HL-60/S4 treated with retinoic acid at 250 ng/mL for 4 days and 3 days (cell line): ENCODE data around the gene RPTOR.

Source experiments
- in situ Hi-C: fragments of 300-500 bp; cut with MboI; formaldehyde crosslinking; loops from 2 replicates; pipeline ENCODE4 v1.7.0; 2022; ENCODE audit warnings: low sequenced_read_pairs

RPTOR gene

DNA sequence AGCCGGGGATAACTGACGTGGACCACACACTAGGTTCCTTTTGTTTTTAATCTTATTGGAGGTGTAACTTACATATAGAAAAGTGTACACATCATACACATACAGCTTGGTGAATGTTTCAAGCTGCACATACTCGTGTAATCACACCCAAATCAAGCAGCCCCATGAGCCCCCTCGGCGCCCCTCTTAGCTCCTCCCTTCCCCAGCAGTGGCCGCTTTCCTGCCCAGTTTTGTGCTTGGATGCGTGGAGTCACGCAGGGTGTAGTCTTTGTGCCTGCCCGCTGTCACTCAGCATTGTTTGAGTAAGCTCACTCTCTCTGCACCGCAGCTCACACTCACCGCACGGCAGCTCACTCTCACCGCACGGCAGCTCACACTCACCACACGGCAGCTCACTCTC, 295.3 kb downstream of the RPTOR start:
- in situ Hi-C loops: no loop called here

DNA sequence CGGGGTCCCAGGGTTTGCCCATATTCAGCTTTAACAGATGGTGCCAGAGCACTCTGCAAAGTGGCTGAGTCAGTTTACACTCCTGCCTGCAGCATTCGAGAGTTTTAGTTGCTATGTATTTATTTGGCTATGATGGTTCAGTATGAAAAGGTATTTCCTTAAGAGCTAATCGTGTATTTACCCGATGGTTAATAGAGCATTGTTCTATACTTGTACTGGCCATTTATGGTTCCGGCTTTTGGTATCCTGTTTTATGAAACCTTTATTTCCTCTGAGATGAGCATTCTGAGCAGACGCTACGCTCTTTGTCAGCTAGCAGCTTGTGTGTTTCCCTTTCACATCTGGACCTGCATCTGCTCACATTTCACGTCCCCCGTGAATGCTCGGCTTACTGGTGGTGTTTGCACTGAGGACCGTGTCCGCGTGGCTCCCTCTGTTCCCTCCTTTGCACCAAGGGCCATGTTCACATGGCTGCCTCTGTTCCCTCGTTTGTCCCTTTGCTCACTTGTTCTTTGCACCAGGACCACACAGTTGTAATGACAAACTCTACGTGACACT, 297.9 kb downstream of the RPTOR start:
- in situ Hi-C loops: no loop called here

DNA sequence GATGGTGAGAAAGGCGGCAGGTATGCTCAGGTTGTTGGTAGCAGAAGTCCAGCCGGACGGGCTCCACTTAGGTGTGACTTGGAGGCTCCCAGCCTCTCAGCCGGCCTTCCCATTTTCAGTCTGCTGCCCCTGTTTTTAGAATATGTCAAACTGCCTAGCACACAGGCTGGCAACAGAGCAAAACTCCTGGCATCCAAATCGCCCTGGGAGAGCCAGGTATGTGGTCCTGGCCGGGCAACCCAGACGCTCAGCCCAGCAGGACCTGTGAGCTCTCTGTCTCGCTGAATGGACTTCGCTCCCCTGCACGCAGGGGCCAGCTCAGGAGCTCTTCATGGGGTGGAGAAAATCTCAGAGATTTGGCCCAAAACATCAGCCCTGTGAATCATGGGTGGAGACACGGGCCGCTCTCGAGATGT, 299.1 kb downstream of the RPTOR start:
- in situ Hi-C loops: no loop called here

DNA sequence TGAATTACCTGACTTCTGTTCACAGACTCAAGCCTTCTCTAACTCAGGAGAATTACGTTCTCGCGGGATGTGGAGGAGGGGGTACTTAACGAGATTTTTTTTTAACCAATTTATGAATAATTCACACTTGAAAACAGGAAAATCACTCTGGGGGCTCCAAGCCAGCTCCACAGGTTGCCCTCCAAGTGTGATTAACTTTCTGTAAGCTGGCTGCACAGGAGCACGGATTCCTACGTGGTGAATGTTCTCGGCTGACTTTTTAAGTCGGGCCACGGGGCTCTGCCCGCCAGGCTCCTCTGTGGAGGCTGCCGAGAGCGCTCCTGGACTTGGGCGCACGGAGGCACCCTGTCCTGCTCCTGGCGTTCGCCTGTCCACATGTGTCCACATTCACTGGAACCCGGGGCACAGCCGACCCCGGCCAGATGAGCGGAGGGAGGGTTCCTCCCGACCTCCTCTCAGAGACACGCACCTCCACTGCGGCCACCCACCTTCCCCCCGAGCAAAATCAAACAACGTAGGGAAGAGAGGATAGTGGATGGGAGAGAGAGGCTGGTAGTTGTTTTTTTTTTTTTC, 299.9 kb downstream of the RPTOR start:
- in situ Hi-C loops: no loop called here

DNA sequence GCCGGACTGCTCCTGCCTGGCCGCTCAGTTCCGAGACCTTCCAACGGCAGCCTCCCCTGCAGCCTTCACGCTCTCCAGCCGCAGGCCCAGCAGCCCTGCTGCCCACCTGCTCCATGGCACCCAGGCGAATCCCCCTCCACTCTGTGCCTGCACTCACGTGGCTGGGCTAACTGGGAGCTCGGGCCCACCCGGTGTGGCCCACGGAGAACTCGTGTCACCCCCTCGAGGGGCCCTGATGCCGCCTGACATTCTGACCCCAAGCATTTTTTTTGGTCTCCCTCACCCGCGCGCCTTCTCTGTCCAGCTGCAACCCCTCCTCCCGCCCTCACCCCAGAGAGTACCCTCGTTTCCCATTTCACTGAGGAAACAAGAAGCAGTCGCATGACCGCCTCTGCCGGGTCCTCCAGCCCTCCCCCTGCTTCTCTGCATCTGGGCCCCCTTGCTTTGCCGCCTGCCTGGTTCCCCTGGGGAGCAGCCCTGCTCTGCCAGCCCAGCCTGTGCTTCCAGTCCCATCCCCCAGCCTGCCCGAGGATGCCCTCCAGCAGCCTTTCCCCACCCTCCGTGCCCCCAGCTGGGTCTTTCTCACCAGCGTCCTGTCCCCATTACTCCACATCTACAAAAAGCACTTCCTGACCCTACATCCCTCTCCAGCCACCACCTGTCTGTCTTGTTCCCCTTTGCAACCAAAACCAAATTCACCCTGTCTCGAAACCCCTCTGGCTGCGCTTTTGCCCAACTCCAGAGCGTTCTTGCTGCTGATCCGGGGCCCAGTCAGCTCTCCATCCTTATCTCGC, 300.6 kb downstream of the RPTOR start:
- in situ Hi-C loops: no loop called here

DNA sequence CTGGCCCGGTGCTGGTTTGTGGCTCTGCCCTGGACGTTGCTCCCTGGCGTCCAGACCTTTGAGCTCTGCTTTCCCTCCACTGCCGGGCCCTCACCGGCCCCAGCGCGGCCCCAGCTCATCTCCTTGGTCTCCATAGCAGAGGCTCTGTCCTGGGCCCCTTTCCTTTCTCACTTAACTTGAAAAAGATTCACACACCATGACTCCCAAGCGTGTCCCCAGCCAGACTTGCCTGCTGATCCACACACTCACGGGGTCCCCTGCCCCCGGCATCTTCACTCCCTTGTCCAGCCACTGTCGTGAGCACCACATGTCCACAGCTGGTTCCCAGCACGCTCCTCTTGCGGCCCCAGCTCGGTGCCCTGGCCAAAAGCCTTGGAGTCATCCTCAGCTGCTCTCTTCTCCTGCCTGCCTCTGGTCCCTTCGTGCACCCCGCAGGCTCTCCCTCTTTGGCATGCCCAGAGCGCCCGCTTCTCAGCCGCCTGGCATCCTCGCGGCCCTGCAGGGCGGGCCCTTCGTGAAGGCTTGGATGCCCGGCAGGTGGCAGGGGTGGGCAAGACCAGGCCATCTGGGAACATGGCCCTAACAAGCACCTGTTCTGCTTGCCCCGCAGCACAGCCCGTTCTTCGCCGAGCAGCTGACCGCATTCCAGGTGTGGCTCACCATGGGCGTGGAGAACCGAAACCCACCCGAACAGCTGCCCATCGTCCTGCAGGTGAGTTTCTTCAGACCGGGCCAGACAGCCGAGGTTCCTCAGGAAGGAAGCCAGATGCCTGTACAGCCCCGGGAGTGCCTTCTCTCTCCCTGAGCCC, 301.4 kb downstream of the RPTOR start:
- in situ Hi-C loops: no loop called here

DNA sequence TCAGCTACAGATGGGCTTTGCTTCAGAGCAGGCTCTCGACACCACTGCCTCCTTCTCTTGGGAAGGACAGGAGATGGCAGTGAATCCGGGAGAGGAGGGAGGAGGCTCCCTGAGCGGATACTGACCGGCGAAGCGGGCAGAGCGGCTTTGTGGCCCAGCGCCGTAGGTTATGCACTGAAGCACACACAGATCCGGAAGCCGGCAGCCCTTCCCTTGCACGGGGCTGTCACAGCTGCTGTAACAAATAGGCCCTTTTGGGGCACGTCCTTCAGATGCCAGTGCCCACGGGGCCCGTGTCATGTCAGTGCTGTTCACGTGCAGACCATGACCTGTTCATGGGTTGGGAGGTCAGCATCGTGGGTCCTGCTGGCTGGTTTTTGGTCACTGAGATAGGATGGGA, 302.3 kb downstream of the RPTOR start:
- in situ Hi-C loops: no loop called here

DNA sequence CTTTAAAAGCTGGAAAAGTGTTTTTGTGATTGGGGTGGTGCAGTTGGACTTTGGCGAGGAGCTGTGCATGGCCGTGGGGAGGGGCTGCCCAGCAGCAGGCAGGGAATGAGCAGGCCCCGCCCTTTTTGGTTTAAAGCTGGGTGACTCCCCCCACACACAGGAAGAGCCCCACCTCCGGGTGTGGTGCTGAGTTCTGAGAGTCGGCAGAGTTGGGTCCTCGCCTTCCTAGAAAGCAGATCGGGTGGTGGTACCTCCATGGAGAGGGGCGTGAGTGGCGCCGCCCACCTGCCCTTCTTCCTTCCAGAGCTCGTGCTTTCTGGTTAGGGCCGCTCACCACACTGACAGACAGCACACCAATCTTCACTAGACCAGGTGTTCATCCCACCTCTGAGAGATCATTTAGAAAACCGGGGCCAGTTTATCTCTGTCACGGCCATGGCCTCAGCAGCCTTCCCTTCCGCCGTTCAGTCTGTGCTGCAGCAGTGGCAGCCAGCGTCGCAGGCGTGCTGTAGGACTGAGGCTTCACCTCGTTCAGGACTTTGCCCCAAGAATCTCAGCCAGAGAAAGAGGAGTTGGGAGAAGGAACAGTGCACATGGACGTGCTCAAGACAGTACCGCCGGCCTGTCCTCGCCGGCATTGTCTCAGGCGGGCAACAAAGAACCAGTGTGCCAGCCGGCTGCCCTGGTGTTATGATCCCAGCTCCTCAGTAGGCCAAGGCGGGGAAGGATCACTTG, 303.0 kb downstream of the RPTOR start:
- in situ Hi-C loops: no loop called here

DNA sequence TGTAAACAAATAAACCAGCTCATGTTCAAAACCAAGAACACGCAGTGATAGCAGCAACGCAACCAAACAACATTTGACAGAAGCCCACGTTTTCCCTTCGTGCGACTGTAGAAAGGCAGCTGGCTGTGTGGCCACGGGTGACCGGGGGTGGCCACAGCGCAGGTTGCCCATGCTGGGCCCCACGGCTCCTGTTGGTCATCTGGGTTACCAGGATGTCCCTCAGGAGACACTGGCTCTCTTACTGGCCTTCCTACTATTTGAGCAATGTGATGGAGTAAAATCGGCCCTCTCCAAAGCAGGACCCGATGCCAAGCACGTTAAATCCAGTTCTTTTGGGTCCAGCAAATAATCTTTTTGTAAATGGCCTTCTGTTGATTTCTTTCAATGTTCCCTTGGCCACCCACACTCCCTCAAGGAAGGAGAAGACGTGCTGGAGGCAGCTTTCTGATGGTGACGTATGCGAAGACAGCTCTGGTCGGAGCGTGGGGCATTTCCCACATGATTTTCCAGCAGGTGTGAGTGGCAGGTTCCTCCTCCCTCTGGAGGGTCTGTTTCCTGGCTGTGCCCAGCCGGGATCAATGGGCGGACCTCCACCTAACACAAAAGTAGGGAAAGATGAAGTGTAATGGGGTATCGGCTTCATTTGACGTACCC, 303.9 kb downstream of the RPTOR start:
- in situ Hi-C loops: no loop called here

DNA sequence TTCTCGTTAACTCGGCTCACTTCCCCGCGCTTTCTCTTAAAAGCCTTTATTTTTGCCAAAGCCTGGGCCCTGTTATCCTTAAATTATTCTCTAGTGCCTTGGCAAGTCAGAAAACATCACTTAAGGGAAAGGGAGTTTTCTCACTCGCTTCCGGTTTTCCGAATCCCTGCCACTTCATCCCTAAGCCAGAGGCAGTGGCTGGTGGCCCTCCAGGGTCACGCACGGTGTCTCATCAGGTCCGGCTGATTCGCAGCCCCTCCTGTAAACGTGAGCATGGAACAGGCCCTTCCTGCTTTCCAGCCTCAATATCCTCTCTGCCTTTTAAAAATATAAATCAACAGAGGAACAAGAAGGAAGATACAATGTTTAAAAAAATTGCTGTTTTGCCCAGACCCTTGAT, 304.5 kb downstream of the RPTOR start:
- in situ Hi-C loops: no loop called here

DNA sequence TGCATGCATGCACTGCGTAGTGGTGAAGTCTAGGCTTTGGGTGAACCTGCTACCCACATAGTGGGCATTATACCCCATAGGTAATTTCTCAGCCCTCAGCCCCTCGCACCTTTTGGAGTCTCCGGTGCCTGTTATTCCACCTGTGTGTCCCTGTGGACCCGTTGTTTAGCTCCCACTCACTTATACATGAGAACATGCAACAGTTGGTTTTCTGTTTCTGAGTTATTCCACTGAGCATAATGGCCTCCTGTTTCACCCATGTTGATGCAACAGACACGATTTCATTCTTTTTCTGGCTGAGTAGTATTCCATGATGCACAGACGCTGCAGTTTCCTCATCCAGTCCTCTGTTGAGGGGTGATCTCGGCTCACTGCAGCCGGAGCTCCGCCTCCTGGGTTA, 305.5 kb downstream of the RPTOR start:
- in situ Hi-C loops: no loop called here

DNA sequence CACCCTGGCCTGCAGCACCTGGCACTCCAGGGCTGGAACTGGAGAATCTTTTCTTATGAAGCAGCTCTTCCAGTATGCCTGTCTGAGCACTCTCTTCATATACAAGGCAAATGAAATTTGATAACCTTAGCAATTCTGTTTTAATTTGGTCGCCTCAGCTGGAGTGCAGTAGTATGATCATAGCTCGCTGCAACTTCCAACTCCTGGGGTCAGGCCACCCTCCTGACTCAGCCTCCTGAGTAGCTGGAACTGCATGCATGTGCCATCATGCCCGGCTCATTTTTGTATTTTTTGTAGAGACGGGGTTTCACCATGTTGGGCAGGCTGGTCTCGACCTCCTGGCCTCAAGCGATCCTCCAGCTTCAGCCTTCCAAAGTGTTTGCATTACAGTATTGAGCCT, 306.2 kb downstream of the RPTOR start:
- in situ Hi-C loops: no loop called here

DNA sequence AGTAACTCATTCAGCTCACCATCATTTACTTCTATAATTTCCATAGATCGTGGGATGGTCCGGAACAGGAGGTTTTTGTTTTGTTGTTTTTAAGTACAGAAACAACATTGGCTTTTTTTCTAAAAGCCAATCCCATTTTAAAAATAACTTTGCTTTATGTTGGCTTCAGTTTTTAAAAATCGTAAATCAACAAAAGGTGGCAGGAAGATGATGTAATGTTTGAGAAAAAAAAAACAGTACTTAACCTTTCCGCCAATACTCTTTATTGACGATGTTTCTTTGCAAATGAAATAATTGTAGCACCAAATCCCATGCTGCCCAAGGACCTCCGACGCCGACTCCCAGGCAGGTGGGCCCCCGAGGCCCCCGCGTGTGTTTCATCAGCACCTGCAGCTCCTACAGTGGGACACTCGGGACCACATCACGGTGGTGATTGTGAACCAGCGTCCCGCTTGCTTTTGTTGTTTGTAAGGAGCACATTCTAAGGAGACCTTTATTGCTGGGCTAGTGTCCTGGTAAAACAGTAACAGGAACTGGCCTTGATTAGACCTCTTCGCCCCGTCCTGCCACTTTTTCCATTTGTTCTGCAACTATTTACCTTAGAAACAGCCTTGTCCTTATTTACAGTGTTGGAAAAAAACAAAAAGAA, 306.8 kb downstream of the RPTOR start:
- in situ Hi-C loops: no loop called here

DNA sequence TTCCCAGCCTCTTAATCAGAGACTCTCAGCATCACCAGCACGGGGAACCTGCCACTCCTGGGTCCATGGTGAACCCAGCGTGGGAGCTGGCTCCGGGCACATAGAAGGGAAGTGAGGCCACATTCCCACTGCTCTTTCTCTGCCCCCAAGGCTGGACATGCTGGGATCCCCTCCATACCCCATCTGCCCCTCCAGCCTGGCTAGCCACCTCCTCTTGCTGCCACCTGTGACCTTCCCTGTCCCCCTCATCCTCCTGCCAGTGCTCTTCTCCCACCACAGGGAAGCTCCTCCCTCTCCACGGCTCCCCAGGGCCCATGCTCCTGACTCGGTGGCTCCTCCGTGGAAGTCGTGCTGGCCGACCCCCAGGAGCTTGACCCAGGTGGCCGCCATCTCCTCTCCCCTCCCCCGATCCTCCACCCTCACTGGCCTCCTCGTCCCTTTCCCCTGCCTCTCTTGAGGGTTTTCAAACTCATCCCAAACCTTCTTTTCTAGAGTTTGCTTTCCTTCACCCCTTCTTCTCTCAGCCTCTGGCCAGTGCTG, 307.9 kb downstream of the RPTOR start:
- in situ Hi-C loops: no loop called here

DNA sequence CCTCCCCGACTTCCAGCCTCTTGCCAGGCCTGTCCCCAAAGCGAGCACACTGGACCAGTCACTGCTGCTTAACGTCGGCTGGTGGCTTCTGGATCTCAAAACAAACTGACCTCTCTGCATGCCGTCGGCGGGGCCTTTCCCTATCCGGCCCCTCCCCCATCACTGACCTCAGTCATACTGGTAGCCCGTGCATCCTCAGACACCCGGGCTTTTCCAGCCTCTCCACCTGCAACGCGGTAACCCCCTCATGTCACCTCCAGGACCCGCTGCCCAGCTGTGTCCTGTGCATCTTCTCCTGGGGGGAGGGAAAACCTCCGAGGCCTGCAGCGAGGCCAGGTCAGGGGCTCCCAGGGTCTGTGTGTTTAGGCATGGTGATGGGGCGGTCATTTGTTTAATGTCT, 308.4 kb downstream of the RPTOR start:
- in situ Hi-C loops: no loop called here

DNA sequence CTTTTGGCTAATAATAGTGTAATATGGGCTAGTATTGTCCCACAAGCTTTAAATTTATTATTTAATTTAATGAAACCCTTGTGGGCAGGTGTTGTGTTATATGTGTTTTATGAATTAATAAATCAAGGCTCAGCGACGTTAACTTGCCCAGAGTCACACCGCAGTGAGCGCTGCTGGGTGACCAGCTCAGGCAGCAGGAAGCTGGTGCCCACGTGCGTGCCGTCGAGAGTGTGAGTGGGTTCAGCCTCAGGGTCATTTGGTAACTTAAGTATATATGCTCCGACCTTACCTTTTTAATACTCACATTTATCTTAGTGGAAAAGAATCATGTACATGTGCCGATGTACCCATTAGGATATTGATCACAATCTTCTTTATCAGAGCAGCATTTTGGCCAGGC, 309.6 kb downstream of the RPTOR start:
- in situ Hi-C loops: no loop called here

DNA sequence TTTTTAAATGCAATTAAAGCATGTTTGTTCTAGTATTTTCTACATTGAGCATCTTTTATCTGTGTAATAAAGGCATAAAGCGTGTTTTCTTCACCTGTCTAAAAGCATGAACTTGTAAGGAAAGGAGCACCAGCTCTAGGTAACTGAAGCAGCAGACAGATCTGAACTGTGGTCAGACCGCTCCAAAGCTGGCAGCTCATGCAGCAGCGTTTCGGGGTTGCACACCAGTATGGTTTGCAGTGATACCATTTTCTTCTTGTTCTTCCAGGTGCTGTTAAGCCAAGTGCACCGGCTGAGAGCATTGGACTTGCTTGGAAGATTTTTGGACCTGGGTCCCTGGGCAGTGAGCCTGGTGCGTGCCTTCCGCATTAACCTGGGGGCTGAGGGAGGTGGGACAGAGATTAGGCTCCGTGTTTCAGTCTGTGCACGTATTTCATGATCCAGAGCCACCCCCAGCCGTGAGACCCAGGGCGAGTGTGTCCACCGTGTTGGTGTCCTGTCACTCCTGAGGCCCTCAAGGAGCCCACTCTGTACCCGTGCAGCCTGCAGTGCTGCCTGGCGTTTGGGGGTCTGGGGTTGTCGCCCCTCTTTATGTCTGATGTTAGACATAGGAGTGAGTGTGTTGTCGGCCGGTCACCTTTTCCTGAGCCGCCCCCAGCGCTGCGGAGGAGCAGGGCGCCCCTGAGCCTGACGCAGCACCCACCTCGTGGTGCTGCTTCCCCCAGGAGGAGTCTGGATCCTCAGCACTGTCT, 310.7 kb downstream of the RPTOR start:
- in situ Hi-C loops: no loop called here

DNA sequence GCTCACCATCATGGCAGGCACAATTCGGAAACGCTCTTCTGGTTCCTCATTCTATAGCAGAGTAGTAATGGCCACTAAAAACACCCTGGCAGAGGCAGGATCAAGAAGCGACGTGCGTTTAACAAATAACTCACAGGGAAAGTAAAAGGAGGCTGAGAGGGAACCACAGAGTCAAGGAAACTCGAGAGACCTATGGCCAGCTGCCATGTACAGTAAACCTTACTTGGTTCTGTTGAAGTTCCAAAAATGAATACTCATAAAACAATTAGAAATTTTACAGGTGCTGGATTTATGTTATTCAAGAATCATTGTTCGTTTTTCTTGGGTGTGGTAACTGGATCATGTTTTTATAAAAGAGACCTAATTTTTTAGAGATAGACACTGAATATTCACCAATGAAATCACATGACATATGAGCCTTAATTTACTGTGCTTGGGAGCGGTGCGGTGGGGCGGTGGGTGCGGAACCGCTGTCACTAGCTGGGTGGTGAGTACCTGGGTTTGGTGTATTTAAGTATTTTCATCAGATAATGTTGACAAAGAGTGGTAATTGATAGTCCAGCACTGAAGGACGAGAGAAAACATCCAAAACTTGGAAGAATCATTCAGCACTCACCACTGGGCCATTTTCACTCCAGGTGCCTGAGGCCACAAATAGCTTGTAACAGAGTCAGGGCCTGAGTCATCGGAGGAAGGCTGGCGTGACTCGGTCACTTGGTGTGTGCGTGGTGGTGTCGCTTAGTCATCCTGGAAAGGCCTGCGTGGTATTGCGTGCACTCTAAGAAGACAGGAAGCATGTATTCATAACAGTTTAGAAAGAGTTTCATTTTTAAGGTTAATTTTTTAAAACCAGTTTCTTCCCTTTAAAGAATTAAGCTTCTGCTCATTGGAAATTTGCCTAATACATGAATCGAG, 311.6 kb downstream of the RPTOR start:
- in situ Hi-C loops: no loop called here
